ENCODE data around the gene SCIMP.
"Not testable (repeated sequence)": the region's sequence is repeated elsewhere in the genome, so short reads cannot be mapped to it uniquely, and the experiment has no call there.

The SCIMP gene

DNA sequence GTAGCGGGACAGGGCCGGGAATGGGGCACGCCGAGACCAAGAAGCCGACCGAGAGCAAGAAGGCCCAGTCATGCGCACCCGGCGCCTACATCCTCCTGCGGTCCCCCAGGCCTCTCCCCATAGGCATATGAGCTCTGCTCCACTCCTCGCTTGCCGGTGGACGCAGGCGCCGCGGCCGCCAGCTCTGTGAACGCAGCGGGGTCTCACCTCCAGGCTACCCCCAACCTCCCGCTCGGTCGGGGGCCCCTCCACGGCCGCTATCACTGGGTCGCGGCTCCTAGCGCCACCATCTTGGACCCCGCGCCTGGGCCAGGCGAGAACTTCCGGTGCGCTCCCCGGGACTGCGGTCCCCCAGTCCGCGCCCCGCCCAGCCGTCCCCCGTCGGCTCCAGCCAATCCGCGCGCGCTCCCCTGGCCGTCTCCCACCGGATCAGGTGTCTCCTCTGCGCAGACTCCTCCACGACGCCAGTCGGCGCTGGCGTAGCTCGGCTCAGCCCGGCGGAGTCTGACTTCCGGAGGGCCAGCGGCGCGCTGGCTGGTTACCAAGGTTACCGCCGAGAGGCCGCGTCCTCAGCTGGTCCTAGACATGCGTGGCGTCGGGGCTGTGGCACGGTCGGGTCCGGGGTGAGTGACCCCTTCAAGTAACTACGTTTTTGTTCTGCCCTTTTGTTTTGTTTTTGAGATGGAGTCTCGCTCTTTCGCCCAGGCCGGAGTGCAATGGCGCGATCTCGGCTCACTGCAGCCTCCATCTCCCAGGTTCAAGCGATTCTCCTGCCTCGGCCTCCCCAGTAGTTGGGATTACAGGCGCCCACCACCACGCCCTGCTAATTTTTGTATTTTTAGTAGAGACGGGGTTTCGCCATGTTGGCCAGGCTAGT, 42.9 kb downstream of the SCIMP start, which contains the start of gene ZNF594:
Gene ZNF594 (minus strand): TSS at position 328 of the 877 bp plus-strand sequence. CDS start 7,612 bp downstream, outside the sequence.
- peak; percentile 92 to 94 for DNase-seq (ENCODE audit: low read depth in 2 of 2, low spot score in 1 of 2)

DNA sequence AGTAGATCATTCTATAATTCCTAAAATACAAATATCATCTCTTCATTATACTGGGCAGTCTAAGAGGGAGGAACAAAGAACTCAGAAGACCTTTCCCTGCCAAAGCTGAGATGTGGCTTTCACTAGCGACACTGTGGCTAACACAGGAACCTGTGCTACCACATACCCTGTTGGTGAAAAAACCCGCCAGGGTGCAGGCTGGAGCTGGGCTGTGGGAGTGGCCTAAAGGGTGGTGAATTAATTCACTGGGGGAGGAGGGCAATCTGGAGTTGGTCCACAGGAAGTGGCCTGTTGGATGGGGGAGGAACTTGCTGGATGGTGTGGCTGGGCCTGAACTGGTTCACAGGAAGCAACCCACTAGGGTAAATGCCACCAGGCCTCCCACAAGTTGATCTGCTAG, 50.4 kb downstream of the SCIMP start:
- DNase-seq (ENCODE audit: low read depth in 2 of 2, low spot score in 1 of 2): peak in 1 of 2 donors; percentile 20

DNA sequence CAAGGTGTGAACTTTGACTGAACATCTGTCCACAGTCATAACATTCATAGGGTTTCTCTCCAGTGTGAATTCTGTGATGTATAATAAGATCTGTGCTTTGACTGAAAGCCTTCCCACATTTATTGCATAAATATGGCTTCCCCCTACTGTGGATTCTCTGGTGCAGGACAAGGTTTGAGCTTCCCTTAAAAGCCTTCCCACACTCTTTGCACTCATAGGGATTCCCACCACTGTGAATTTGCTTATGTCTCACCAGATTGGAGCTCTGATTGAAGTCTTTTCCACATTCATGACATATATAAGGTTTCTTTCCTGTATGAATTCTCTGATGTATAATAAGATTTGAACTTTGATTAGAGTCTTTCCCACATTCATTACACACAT, 51.3 kb downstream of the SCIMP start:
- no peak for DNase-seq (ENCODE audit: low read depth in 2 of 2, low spot score in 1 of 2)

DNA sequence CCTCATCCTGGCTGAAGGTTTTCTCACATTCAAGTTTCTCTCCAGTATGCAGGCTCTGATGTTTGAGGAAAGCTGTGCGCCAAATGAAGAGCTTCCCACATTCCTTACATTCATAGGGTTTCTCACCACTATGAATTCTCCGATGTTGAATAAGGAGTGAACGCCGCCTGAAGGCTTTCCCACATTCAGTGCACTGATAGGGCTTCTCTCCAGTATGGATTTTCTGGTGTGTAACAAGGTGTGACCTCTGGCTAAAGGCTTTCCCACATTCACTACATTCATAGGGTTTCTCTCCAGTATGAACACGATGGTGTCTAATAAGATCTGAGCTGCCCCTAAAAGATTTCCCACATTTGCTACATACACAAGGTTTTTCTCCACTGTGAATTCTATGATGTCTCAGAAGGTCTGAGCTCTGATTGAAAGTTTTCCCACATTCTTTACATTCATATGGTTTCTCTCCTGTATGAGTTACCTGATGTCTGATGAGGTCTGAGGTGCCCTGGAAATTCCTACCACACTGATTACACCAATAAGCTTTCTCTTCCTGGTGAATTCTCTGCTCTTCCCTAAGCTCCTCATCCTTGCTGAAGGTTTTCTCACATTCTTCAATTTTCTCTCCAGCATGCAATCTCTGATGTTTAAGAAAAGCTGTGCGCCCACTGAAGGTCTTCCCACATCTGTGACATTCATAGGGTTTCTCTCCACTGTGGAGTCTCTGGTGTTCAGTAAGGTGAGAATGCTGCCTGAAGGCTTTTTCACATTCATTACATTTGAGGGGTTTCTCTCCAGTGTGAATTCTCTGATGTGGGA, 51.9 kb downstream of the SCIMP start:
- no peak for DNase-seq (ENCODE audit: low read depth in 2 of 2, low spot score in 1 of 2)

DNA sequence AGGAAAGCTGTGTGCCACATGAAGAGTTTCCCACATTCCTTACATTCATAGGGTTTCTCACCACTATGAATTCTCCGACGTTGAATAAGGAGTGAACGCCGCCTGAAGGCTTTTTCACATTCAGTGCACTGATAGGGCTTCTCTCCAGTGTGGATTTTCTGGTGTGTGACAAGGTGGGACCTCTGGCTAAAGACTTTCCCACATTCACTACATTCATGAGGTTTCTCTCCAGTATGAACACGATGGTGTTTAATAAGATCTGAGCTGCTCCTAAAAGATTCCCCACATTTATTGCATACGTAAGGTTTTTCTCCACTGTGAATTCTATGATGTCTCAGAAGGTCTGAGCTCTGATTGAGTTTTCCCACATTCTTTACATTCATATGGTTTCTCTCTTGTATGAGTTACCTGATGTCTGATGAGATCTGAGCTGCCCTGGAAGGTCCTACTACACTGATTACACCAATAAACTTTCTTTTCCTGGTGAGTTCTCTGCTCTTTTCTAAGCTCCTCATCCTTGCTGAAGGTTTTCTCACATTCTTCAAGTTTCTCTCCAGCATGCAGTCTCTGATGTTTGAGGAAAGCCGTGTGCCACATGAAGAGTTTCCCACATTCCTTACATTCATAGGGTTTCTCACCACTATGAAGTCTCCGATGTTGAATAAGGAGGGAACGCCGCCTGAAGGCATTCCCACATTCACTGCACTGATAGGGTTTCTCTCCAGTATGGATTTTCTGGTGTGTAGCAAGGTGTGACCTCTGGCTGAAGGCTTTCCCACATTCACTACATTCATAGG, 53.0 kb downstream of the SCIMP start:
- DNase-seq (ENCODE audit: low read depth in 2 of 2, low spot score in 1 of 2): no peak

DNA sequence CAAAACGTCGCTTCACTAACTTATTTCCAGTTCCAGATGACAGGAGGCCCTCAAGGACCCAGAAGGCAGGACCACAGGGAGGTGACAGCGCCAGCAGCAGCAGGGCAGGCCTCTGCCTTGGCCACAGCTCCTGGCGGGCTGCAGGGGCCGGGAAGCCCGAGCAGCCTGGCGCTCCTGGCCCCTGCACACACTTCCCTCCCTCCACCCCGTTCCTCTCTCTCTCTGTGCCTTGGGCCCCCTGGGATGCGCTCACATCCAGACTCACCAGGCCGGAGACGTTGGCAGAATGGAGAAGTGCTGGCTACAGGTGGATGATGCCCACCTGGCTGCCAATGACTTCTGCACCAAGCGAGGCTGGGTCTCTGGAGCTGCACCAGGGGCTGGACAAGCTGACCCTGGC, 55.7 kb downstream of the SCIMP start:
- DNase-seq (ENCODE audit: low read depth in 2 of 2, low spot score in 1 of 2): no peak

DNA sequence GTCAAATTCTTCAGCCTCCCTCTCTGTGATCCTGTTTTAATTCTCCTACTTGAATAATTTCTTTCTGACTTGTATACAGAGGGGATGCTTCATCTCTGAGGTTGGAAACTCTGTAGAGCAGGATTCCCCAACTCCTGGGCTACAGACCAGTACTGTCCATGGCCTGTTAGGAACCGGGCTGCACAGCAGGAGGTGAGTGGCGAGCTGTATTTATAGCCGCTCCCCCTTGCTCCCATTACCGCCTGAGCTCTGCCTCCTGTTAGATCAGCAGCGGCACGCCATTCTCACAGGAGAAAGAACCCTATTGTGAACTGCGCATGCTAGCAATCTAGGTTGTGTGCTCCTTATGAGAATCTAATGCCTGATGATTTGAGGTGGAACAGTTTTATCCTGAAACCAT, 59.6 kb downstream of the SCIMP start:
- DNase-seq (ENCODE audit: low read depth in 2 of 2, low spot score in 1 of 2): not testable (repeated sequence)

DNA sequence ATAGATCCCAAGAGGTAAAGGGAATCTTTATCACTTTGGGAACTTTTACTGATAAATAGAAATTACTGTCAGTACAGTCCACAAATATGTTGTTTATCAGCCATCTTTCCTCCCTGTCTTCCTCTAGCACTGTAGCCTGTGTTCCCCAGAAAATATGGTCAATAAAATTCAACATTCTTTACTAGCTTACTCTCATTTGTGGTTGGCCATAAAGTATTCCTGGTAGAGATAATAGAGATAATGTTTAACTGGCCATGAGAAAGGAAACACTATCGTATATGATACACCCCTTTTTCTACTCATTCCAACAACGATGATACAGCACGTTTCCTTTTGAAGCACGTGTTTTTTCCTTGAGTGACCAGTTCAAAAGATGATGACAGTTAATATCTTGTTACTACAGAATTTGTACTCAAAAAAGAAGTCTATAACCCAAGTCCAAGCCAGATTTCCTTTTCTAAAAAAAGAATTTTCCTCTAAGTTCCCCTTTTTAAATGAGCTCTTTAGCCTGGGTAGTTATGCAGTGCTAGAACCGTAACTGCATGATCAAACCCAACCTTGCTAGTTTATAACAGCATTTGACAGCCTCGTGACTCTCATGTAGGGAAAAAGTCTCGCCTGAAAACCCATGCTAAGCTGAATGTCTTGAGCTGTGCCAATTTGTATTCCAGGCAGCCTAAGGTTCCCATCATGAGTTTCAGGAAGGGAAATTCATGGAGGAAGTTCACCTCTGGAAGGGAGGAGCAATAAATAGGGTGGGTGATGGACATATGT, 68.7 kb downstream of the SCIMP start:
- DNase-seq (ENCODE audit: low read depth in 2 of 2, low spot score in 1 of 2): not testable (repeated sequence)

DNA sequence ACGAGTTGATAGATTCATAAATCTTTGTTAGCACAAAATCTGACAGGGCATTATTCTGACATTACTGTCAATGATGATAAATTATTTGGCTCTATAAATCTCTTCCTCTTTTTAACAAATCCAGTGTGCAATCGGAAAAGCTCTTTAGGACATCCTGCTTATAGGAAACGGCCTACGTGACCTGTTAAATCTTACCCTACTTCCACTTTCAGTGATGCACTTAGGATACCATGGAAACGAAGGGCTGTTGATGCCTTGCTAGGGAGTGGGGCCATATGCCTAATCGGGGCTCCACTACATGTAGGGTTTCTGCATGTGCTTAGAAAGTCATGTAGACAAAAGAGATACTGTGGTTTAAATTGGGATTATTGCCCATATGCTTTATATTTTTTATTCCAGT, 70.2 kb downstream of the SCIMP start:
- no peak for DNase-seq (ENCODE audit: low read depth in 2 of 2, low spot score in 1 of 2)

DNA sequence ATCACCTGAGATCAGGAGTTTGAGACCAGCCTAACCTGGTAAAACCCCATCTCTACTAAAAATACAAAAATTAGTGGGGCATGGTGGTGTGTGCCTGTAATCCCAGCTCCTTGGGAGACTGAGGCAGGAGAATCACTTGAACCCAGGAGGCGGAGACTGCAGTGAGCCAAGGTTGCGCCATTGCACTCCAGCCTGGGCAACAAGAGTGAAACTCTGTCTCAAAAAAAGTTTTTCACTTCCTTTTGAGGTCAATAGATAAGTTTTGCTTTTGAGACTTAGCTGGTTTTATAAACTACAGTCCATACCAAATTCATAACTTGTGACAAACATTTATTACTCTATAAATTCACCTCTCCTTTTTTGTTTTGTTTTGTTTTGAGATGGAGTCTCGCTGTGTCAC, 72.9 kb downstream of the SCIMP start:
- not testable (repeated sequence) for DNase-seq (ENCODE audit: low read depth in 2 of 2, low spot score in 1 of 2)

DNA sequence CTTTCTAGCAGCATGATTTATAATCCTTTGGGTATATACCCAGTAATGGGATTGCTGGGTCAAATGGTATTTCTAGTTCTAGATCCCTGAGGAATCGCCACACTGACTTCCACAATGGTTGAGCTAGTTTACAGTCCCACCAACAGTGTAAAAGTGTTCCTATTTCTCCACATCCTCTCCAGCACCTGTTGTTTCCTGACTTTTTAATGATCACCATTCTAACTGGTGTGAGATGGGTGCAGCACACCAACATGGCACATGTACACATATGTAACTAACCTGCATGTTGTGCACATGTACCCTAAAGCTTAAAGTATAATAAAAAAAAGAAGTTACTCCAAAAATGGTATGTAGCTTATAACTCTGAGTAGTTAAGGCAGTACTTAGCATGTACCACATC, 74.0 kb downstream of the SCIMP start:
- DNase-seq (ENCODE audit: low read depth in 2 of 2, low spot score in 1 of 2): not testable (repeated sequence)

Measured in stimulated activated CD8-positive, alpha-beta memory T cell treated with anti-CD3 and anti-CD28 coated beads, Interleukin-4, amount 100 ng/mL, for 4 hours (primary cell).